T47D (cell line): Measurements from ENCODE around the gene CPT2.

Experiments used
- DNase-seq, 2 experiments: peaks; one replicate each; pipeline versions ENCODE4 v3.0.0 to v3.0.0-alpha.2; 2011 to 2012; ENCODE audit warnings: low read depth in 1 of 2, low spot score in 1 of 2
- JUND ChIP-seq: IDR thresholded peaks from 2 replicates; pipeline ENCODE4 v1.6.1; 2012; ENCODE audit warnings: low read depth
- in situ Hi-C: cut with HindIII; loops from 2 replicates; pipeline ENCODE4 v1.10.0; 2016; ENCODE audit warnings: low sequenced_read_pairs, low pct_unique_long_range_greater_than_20kb

The CPT2 gene

GRCh38 chr1:53244141-53244540, 47.5 kb downstream of the CPT2 start:
- no peak for DNase-seq
- in situ Hi-C loops, result no loop called here
- TF ChIP-seq JUND, result no peak

DNA sequence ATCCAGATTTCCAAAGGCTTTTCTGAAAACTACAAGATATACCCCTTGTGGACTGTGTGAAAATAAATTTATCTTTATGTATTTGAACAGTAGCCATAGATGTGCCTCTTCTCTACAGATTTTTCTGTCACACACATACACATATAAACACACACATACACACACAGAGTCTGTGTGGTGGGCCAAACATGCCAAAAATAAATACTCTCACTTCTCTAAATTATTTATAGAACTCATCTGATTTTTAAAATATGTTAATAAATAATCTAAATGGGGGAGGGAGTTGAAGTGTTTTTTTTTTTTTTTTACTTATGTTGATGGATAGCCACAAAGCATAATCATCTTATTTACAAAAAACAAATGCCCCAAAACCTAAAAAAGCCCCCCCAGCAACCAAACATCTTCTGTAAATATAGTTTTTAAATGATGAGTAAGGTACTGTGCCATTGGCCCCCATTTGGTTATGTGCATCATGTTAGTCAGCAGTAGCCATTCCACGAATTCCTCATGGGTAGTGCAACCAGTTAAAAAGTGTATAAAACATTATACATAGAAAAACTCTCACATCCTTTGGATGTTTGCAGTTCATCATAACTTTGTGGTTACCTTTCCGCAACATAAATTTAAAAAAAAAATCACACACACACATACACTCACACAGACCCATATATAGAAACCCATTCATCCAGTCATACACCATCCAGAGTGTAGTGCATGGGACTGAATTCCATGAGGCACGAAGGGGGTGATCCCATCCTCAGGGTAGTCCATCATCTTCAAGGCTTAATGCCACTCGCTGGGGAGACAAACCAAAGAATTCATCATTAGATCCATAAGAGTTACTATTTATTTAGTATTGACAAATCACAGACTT, 49.9 kb downstream of the CPT2 start:
- no peak for TF ChIP-seq JUND
- in situ Hi-C loops, result no loop called here
- no peak for DNase-seq

GRCh38 chr1:53249706-53250105, 53.1 kb downstream of the CPT2 start:
- no peak for TF ChIP-seq JUND
- no peak for DNase-seq
- in situ Hi-C loops, result no loop called here

DNA sequence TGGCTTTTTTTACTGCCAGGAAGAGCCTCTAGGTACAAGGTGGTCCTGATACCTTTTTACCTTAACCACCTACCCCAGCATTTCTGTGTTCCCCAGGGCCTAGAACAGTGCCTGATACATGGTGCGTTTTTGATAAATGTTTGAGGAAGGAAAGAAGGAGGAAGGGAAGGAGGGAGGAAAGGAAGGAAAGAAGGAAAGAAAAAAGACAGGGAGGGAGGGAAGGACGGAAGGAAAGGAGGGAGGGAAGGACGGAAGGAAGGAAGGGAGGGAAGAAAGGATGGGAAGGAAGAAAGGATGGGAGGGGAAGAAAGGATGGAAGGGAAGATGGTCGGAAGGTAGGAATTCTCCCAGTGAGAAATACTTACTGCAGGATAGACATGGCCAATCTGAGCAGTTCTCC, 53.7 kb downstream of the CPT2 start:
- in situ Hi-C loops, result no loop called here

DNA sequence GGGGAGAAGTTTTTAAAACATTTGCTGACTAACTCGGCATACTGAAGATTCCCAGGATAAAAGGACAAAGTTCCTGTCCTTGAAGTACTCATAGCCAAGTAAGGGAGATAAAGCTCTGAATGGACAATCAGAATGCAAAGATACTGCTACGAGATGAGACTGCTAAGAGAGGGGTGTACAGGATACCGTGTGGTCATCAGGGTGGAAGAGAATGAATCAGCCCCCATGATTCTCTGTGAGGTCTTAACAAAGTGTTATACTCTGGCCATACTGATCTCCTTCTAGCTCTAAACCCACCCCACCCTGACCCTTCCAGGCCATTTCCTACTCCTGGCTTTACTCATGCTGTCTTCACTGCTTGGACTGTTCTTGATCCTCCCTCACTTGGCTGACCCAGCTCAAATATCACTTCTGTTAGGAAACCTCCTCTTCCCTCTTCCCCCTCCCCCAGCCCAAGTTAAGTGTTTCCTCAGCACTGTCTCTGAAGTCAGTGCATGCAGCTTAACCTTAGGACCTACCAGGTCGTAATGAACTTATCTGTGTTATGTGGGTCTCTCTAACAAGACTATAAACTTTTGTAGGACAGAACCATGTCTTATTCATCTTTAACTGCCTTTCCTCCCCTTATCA, 57.5 kb downstream of the CPT2 start:
- no peak for DNase-seq
- in situ Hi-C loops, result no loop called here
- no peak for TF ChIP-seq JUND

More for the DNA sequence above, 53.7 kb downstream of the CPT2 start:
- TF ChIP-seq JUND, result no peak
- no peak for DNase-seq

- in situ Hi-C loops, result no loop called here
- TF ChIP-seq JUND, result no peak
- no peak for DNase-seq
These were observed 58.4 kb downstream of the CPT2 start for GRCh38 chr1:53255031-53255430.

DNA sequence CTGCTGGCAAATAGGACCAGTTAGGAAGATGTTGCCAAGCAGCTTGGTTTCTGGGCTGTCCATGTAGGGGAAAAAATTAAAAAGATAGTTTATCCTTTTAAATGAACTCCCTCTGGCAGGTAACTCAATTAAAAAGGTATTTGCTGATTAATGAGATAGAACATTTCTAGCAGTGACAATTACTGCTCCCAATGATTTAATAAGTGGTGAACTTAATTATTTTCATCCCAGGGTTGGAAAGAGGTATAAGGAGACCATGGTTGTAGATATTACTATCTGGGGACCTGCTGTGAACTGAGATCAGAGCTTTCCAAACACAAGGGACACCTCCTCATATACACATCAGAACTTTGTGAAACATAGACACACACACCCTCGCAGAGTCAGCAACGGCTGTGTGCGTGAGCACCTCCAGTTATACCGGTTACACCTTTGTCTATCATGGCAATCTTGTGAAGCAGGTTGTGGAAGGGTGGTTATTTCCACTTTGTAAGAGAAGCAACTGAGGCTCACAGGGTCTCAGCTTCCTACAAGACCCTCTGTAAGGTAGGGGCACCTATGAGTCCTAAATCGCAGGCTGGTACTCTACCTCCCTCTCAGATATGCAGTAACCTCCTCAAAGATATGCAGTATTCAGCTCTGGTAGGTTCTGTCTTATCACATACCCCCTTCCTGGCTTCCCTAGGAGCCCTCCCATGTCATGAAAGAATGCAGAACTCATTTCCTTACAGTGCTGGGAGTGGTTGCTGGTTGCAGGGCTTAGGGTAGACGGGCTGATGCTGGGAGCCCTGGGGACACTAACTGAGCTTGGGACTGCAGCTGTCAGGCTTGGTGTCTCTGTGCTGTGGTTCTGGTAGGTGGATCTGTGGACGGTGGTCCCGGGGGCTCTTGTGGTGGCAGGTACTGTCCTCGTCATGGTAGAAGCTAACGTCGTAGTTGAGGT, 60.2 kb downstream of the CPT2 start:
- TF ChIP-seq JUND, result no peak
- in situ Hi-C loops, result no loop called here
- DNase-seq, result no peak

GRCh38 chr1:53257454-53258081, 60.9 kb downstream of the CPT2 start:
- in situ Hi-C loops, result no loop called here
- no peak for DNase-seq
- no peak for TF ChIP-seq JUND

DNA sequence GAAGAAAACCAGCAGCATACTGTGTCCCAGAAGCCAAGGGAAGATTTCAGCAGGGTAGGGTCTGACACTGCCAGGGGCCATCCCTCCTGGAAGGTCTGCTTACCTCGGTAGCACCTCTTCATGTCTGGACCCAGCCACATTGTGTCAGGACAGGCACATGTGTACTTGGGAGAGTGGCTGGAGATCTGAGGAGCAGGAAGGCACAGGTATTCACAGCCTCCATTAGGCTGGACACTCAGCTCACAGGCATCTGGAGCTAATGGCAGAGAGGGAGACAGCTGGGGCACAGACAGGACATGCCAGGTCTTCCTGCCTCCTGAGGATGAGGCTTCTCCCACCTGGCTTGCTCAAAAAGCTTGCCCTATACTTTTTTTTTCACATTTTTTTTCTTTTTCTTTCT, 61.6 kb downstream of the CPT2 start:
- no peak for TF ChIP-seq JUND

GRCh38 chr1:53259932-53260331, 63.3 kb downstream of the CPT2 start:
- no peak for TF ChIP-seq JUND
- in situ Hi-C loops, result no loop called here
- no peak for DNase-seq

More for the DNA sequence above, 61.6 kb downstream of the CPT2 start:
- in situ Hi-C loops, result no loop called here
- DNase-seq, result no peak

DNA sequence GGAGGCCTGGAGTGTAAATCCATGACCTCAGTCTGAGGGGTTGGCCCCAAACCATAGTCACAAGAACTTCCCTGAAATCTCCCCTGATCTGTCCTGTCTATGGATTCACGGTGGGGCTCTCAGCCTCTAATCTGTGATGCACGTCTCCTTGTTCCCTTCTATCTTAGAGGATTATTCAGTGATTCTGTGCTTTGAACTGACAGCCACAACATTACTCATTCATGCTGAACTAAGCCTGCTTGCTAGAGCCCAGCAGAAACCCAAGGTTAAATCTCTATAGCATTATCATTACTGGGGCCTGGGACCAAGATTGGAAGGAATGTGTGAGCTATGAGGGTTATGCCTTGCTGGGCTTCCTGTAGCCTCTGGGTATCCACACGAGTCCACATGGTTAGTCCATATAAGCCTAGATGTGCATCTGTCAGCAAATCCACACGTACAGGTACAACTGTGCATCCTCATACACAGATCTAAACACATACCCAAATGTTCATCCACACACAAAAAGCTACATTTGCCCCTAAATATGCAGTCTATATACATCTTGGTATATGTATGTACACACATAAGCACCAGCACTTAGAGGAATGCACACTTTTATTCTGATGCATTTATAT, 64.1 kb downstream of the CPT2 start:
- no peak for DNase-seq
- no peak for TF ChIP-seq JUND
- in situ Hi-C loops, result no loop called here

- in situ Hi-C loops, result no loop called here
- no peak for TF ChIP-seq JUND
- DNase-seq, result no peak
These were observed 65.4 kb downstream of the CPT2 start for GRCh38 chr1:53262000-53262399.
